ENCODE results near the gene CPE. TPM values are rescaled to one million over a fixed set of nuclear protein-coding genes. Genes with fewer than 3 reads are reported as not detected.

The CPE gene
- total RNA-seq, 2 donors from 2014 or later, result 717 to 885 TPM

DNA sequence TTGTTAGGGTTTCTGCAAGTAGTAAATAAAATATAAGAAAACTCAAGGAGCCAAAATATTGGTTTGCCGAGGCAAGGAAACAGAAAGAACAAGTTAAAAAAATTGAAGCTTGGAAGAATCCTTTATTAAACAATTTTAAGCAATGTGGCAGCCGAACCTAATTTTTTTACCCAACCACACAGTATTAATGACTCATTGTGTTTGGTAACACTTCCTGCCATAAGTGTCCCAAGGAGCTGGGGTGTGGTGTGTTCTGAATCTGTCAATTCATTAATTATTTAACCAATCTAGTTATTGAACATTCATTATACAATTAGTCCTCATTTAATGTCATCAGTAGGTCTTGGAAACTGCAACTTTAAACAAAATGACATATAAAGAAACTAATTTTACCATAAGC lies 19.3 kb upstream of the CPE start:
- Histone ChIP-seq H3K27me3 (replicated peaks; ENCODE audit: insufficient read depth) (no peaks in the 10 kb centered on the region), H3K36me3 (no peaks in the 10 kb centered on the region), H3K27ac (no peak overlapping the region), H3K4me3 (no peak overlapping the region), H3K9me3 (no peaks in the 10 kb centered on the region), H3K4me1 (replicated peaks) (no peaks in the 10 kb centered on the region)
- WGBS, result 80% methylated on average over 2 of the region's 2 CpGs
- intact Hi-C loops (cut with DNase I), result no loop called here
- no peak for DNase-seq (ENCODE audit: low spot score)
- TF ChIP-seq CTCF (IDR thresholded peaks at IDR 0.05), result no peak
- TF ChIP-seq POLR2A (IDR thresholded peaks at IDR 0.05), result no peak
- TF ChIP-seq POLR2AphosphoS5 (IDR thresholded peaks at IDR 0.05), result no peak

DNA sequence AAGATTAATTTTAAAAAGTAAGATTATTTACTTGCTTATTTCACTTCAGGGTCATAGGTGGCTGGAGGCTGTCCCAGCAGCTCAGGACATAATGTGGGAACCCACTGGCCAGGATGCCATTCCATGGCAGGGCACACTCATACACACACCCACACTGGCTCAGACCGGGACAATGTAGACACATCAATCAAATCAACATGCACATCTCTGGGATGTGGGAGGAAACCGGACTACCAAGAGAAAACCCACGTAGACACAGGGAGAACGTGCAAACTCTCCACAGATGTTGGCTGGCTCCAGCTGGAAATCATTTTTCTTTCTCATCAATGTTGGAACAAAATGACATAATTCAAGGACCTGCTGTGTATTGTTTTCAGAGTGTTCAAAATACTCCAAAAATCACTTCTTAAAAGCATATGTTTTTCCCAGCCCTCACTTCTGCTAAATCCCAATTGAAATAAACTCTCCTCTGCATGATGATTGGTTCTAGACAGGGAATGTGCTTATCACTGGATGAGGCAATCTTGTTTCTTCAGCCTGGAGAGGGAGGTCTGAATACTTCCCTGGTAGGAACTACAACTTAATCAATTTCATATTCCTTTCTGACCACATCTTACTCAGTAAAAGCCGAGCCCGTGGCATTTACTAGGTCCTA lies 18.6 kb upstream of the CPE start:
- H3K36me3 ChIP-seq, result no peaks in the 10 kb centered on the region
- no peak overlapping the region for H3K27ac ChIP-seq
- intact Hi-C loops (cut with DNase I), result no loop called here
- no peaks in the 10 kb centered on the region for H3K27me3 ChIP-seq (replicated peaks; ENCODE audit: insufficient read depth)
- no peak overlapping the region for H3K4me3 ChIP-seq
- WGBS, result 77% methylated on average over 6 of the region's 6 CpGs
- DNase-seq (ENCODE audit: low spot score), result no peak
- no peaks in the 10 kb centered on the region for H3K9me3 ChIP-seq
- no peaks in the 10 kb centered on the region for H3K4me1 ChIP-seq (replicated peaks)
- TF ChIP-seq CTCF (IDR thresholded peaks at IDR 0.05) (no peak), POLR2A (IDR thresholded peaks at IDR 0.05) (no peak), POLR2AphosphoS5 (IDR thresholded peaks at IDR 0.05) (no peak)

DNA sequence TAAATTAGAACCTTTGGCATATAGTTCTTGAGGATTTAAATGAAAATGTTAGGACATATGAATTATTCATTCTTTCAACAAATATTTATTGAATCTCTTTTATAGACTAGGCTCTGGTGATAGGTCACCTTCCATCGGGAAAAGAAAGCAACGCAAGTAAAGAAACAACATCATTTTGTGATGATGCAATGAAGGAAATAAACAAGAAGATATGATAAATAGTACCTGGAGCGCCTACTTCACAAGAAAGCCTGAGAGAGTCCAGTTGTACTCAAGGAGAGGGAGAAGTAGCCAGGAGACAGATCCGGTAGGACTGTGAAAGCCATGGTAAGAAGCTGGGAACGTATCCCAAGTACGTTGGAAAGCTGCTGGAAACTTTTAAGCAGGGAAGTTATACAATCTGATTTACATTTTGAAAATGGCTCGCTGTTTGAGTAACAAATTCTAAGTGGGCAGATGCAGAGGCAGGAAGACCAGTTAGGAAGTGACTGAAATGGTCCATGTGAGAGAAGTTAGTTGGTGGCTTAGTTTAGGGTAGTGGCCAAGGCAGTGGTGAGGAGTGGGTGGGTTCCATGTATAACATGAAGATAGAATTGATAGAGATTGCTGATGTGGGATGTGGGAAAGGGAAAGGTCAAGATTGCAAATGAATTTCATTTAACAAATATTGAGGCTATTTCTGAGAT lies 17.7 kb upstream of the CPE start:
- intact Hi-C loops (cut with DNase I), result no loop called here
- WGBS, result 89% methylated on average over 7 of the region's 7 CpGs

GRCh38 chr4:165361810-165362209 lies 17.0 kb upstream of the CPE start:
- no peak for TF ChIP-seq CTCF (IDR thresholded peaks at IDR 0.05)
- no peak for TF ChIP-seq POLR2A (IDR thresholded peaks at IDR 0.05)
- TF ChIP-seq POLR2AphosphoS5 (IDR thresholded peaks at IDR 0.05), result no peak
- Histone ChIP-seq H3K9me3 (no peaks in the 10 kb centered on the region), H3K27me3 (replicated peaks; ENCODE audit: insufficient read depth) (no peaks in the 10 kb centered on the region), H3K4me3 (no peak overlapping the region), H3K36me3 (no peaks in the 10 kb centered on the region), H3K4me1 (replicated peaks) (no peaks in the 10 kb centered on the region), H3K27ac (no peak overlapping the region)
- DNase-seq (ENCODE audit: low spot score), result no peak
- 72% methylated on average over 2 of the region's 2 CpGs for WGBS
- intact Hi-C loops (cut with DNase I), result no loop called here

More for the DNA sequence above, 17.7 kb upstream of the CPE start:
- Histone ChIP-seq H3K27me3 (replicated peaks; ENCODE audit: insufficient read depth) (no peaks in the 10 kb centered on the region), H3K36me3 (no peaks in the 10 kb centered on the region), H3K9me3 (no peaks in the 10 kb centered on the region), H3K27ac (no peak overlapping the region), H3K4me1 (replicated peaks) (no peaks in the 10 kb centered on the region), H3K4me3 (no peak overlapping the region)
- no peak for DNase-seq (ENCODE audit: low spot score)
- TF ChIP-seq CTCF (IDR thresholded peaks at IDR 0.05) (no peak), POLR2A (IDR thresholded peaks at IDR 0.05) (no peak), POLR2AphosphoS5 (IDR thresholded peaks at IDR 0.05) (no peak)

Data from prostate gland (tissue), 2 donors.